Measurements from ENCODE around the gene CCDC107. TPM values are rescaled to one million over a fixed set of nuclear protein-coding genes. Genes with fewer than 3 reads are reported as not detected.

The CCDC107 gene

GRCh38 chr9:35708146-35708545, 50.1 kb downstream of the CCDC107 start:
- Histone ChIP-seq H3K23ac (ENCODE audit: low read length) (no peak overlapping the region), H3K27ac (ENCODE audit: low read depth, low read length) (no peak overlapping the region), H3K79me2 (ENCODE audit: control insufficient read depth, insufficient read depth, low read length) (no peaks in the 10 kb centered on the region), H3K56ac (ENCODE audit: low read length) (no peak overlapping the region), H2BK15ac (replicated peaks; ENCODE audit: low read depth) (no peak overlapping the region), H3K4ac (ENCODE audit: low read depth, low read length) (no peak overlapping the region), H3K4me1 (ENCODE audit: control insufficient read depth, low read depth, low read length) (no peaks in the 10 kb centered on the region), H3K27me3 (ENCODE audit: insufficient read depth, low read length, poor library complexity) (no peaks in the 10 kb centered on the region), H3K79me1 (ENCODE audit: low read length) (no peaks in the 10 kb centered on the region), H4K8ac (ENCODE audit: low read depth, low read length) (no peak overlapping the region), H3K18ac (ENCODE audit: low read length) (no peak overlapping the region), H3K36me3 (ENCODE audit: control insufficient read depth, insufficient read depth, low read length) (peaks cover 45% of the 10 kb centered on the region), H2AK5ac (ENCODE audit: low read length) (no peak overlapping the region), H3K4me3 (ENCODE audit: low read length) (no peak overlapping the region), H3K4me2 (ENCODE audit: low read length) (no peak overlapping the region), H3K9ac (ENCODE audit: low read length) (no peak overlapping the region), H2BK120ac (ENCODE audit: low read depth, low read length) (no peak overlapping the region), H4K5ac (ENCODE audit: low read length) (no peak overlapping the region), H2BK5ac (ENCODE audit: low read length) (no peak overlapping the region)
- no peak for DNase-seq
- WGBS (ENCODE audit: extremely low coverage, insufficient coverage, low lambda C conversion rate) = no CpG with 5 or more reads among the region's 4 CpGs

GRCh38 chr9:35710818-35711500, 52.9 kb downstream of the CCDC107 start:
- Histone ChIP-seq H3K23ac (ENCODE audit: low read length) (no peak overlapping the region), H2AK5ac (ENCODE audit: low read length) (no peak overlapping the region), H3K36me3 (ENCODE audit: control insufficient read depth, insufficient read depth, low read length) (peaks cover 38% of the 10 kb centered on the region), H3K4ac (ENCODE audit: low read depth, low read length) (no peak overlapping the region), H4K8ac (ENCODE audit: low read depth, low read length) (no peak overlapping the region), H3K79me2 (ENCODE audit: control insufficient read depth, insufficient read depth, low read length) (no peaks in the 10 kb centered on the region), H4K5ac (ENCODE audit: low read length) (no peak overlapping the region), H3K56ac (ENCODE audit: low read length) (no peak overlapping the region), H3K27me3 (ENCODE audit: insufficient read depth, low read length, poor library complexity) (no peaks in the 10 kb centered on the region), H3K79me1 (ENCODE audit: low read length) (no peaks in the 10 kb centered on the region), H3K9ac (ENCODE audit: low read length) (no peak overlapping the region), H3K4me1 (ENCODE audit: control insufficient read depth, low read depth, low read length) (no peaks in the 10 kb centered on the region), H2BK5ac (ENCODE audit: low read length) (no peak overlapping the region), H3K4me2 (ENCODE audit: low read length) (no peak overlapping the region), H2BK15ac (replicated peaks; ENCODE audit: low read depth) (no peak overlapping the region), H2BK120ac (ENCODE audit: low read depth, low read length) (no peak overlapping the region), H3K18ac (ENCODE audit: low read length) (no peak overlapping the region), H3K27ac (ENCODE audit: low read depth, low read length) (no peak overlapping the region), H3K4me3 (ENCODE audit: low read length) (no peak overlapping the region)
- WGBS (ENCODE audit: extremely low coverage, insufficient coverage, low lambda C conversion rate) = no CpG with 5 or more reads among the region's 7 CpGs
- DNase-seq = no peak

Small RNA genes within 50 kb of the gene (small RNA-seq; reads per million reads assigned to genes)
- gene RMRP (ENCODE audit: insufficient read depth) (not detected), gene RN7SL22P (ENCODE audit: insufficient read depth) (not detected)
